GM18867 (cell line): ENCODE measurements around the gene RRAGD.
A peak's percentile ranks its signal among the peaks of the same experiment; 100 is the strongest.

Experiments
- ATAC-seq: cut with Tn5 transposase; IDR thresholded peaks from one replicate; pipeline ENCODE4 v1.9.1; 2021; ENCODE audit warnings: mild to moderate bottlenecking, moderate library complexity; ENCODE audit not compliant: unreplicated experiment

Gene RRAGD

GRCh38 chr6:89412071-89413005 is at the start of gene RRAGD:
Gene RRAGD (minus strand): TSS chr6:89412273. CDS start chr6:89411993, 280 bp downstream.
- peak; percentile 78 for ATAC-seq

GRCh38 chr6:89460713-89461112 is 48.6 kb upstream of the RRAGD start:
- no peak for ATAC-seq

- ATAC-seq, result no peak
Measured at GRCh38 chr6:89459501-89459900, 47.4 kb upstream of the RRAGD start.

GRCh38 chr6:89458704-89459103 is 46.6 kb upstream of the RRAGD start:
- no peak for ATAC-seq

- ATAC-seq, result no peak
Measured at GRCh38 chr6:89454300-89454699, 42.2 kb upstream of the RRAGD start.

- no peak for ATAC-seq
Measured at GRCh38 chr6:89452281-89452680, 40.2 kb upstream of the RRAGD start.

GRCh38 chr6:89449193-89449592 is 37.1 kb upstream of the RRAGD start:
- ATAC-seq, result no peak

GRCh38 chr6:89443658-89444057 is 31.6 kb upstream of the RRAGD start:
- no peak for ATAC-seq

- ATAC-seq, result no peak
Measured at GRCh38 chr6:89440200-89440599, 28.1 kb upstream of the RRAGD start.

GRCh38 chr6:89439014-89439413 is 26.9 kb upstream of the RRAGD start:
- ATAC-seq, result no peak

- no peak for ATAC-seq
Measured at GRCh38 chr6:89438248-89438647, 26.2 kb upstream of the RRAGD start.

- ATAC-seq, result no peak
Measured at GRCh38 chr6:89436226-89436625, 24.2 kb upstream of the RRAGD start.

- no peak for ATAC-seq
Measured at GRCh38 chr6:89434954-89435353, 22.9 kb upstream of the RRAGD start.

GRCh38 chr6:89434150-89434499 is 22.1 kb upstream of the RRAGD start:
- ATAC-seq, result no peak

- peak; percentile 47 for ATAC-seq
Measured at GRCh38 chr6:89433252-89434149, 21.4 kb upstream of the RRAGD start.

- peak; percentile 90 for ATAC-seq
Measured at GRCh38 chr6:89432875-89433251, 20.8 kb upstream of the RRAGD start, which contains the start of gene ANKRD6. Gene ANKRD6 (plus strand): TSS chr6:89433152. CDS start chr6:89566977, 133,825 bp downstream.

- ATAC-seq, result no peak
Measured at GRCh38 chr6:89430201-89430962, 18.3 kb upstream of the RRAGD start.

GRCh38 chr6:89416796-89417195 is 4.7 kb upstream of the RRAGD start:
- ATAC-seq, result no peak

GRCh38 chr6:89415185-89415584 is 3.1 kb upstream of the RRAGD start:
- ATAC-seq, result no peak

- ATAC-seq, result no peak
Measured at GRCh38 chr6:89414215-89414614, 2.1 kb upstream of the RRAGD start.

GRCh38 chr6:89413006-89413400 is 930 bp upstream of the RRAGD start:
- no peak for ATAC-seq
